Esophagus muscularis mucosa (tissue), 4 donors: ENCODE results near the gene COX6B1. TPM values are rescaled to one million over a fixed set of nuclear protein-coding genes. Genes with fewer than 3 reads are reported as not detected.

Experiments
- DNase-seq: peaks from one replicate; pipeline ENCODE4 v3.0.0-alpha.2; 2017; ENCODE audit errors: extremely low spot score
- H3K27ac ChIP-seq, 4 donors: fragments of 200-600 bp; sonication (generic); replicated peaks in 1 of 4; 1 replicate in 3 of 4; 2 replicates in 1 of 4; pipeline ENCODE4 v1.5.1; 2016 to 2019; ENCODE audit warnings: mild to moderate bottlenecking in 1 of 4
- H3K27me3 ChIP-seq, 4 donors: fragments of 200-600 bp; sonication (generic); one replicate each; pipeline versions ENCODE4 v1.5.1 to v1.6.0; 2016 to 2019
- H3K36me3 ChIP-seq, 4 donors: fragments of 200-600 bp; sonication (generic); one replicate each; pipeline ENCODE4 v1.5.1; 2016 to 2019
- H3K4me1 ChIP-seq, 4 donors: fragments of 200-600 bp; sonication (generic); one replicate each; pipeline ENCODE4 v1.5.1; 2016 to 2019
- H3K4me3 ChIP-seq, 4 donors: fragments of 200-600 bp; sonication (generic); 1 replicate in 2 of 4; 2 replicates in 2 of 4; pipeline ENCODE4 v1.5.1; 2016 to 2019; ENCODE audit warnings: mild to moderate bottlenecking in 4 of 4, moderate library complexity in 1 of 4
- H3K9me3 ChIP-seq, 4 donors: fragments of 200-600 bp; sonication (generic); 1 replicate in 3 of 4; 2 replicates in 1 of 4; pipeline ENCODE4 v1.5.1; 2016 to 2019
- EP300 ChIP-seq: sonication (generic); formaldehyde crosslinking; IDR thresholded peaks from one replicate; pipeline ENCODE4 v1.6.1; 2017; ENCODE audit warnings: antibody characterized with exemption
- POLR2A ChIP-seq: fragments of 450-650 bp; IDR thresholded peaks from one replicate; pipeline ENCODE4 v1.6.1; 2017; ENCODE audit warnings: antibody characterized with exemption, moderate library complexity, mild to moderate bottlenecking, low read depth
- POLR2AphosphoS5 ChIP-seq, 2 donors: sonication (generic); formaldehyde crosslinking; IDR thresholded peaks; one replicate each; pipeline ENCODE4 v1.6.1; 2017; ENCODE audit warnings: antibody characterized with exemption in 2 of 2
- WGBS: methylation state at CpG from one replicate; pipeline ENCODE4 v1.1.5; 2018; 5-methylcytosine and 5-hydroxymethylcytosine counted together
- intact Hi-C: fragments of 100-400 bp; cut with DNase I; formaldehyde crosslinking; loops from one replicate; pipeline ENCODE4 v1.15.1; 2023
- total RNA-seq, 4 donors: library from RNA; depleted of rRNA; stranded (reverse); fragments of >200 nt; gene quantifications; one replicate each; pipeline versions ENCODE4 v1.1.0 to v1.2.1, GENCODE V29; 2016
- TF ChIP-seq, protein P1 (sequence below), 3 experiments: fragments of 200-600 bp in 2 of 3; fragments of 450-650 bp in 1 of 3; sonication (generic) in 2 of 3; IDR thresholded peaks; one replicate each; pipeline ENCODE4 v1.5.1; 2017 to 2019; ENCODE audit warnings: antibody characterized with exemption in 3 of 3, mild to moderate bottlenecking in 2 of 3, moderate library complexity in 1 of 3

Gene COX6B1
- total RNA-seq, 4 donors from 2014 or later: 205 to 508 (median 313) TPM

DNA sequence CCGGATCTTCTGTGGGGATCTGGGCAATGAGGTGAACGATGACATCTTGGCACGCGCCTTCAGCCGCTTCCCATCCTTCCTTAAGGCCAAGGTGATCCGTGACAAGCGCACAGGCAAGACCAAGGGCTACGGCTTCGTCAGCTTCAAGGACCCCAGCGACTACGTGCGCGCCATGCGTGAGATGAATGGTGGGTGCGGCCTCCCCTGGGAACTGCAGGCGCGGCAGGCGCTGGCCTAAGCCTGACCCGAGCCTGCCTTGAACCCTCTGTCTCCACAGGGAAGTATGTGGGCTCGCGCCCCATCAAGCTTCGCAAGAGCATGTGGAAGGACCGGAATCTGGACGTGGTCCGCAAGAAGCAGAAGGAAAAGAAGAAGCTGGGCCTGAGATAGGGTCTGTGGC is 11.0 kb upstream of the COX6B1 start:
- no peaks in the 10 kb centered on the region for H3K9me3 ChIP-seq
- H3K27ac ChIP-seq: no peak overlapping the region
- no peaks in the 10 kb centered on the region for H3K27me3 ChIP-seq
- intact Hi-C loops: no loop called here
- peaks cover 51 to 63% (median 61%) of the 10 kb centered on the region in 4 donors for H3K36me3 ChIP-seq
- TF ChIP-seq, protein P1, sequence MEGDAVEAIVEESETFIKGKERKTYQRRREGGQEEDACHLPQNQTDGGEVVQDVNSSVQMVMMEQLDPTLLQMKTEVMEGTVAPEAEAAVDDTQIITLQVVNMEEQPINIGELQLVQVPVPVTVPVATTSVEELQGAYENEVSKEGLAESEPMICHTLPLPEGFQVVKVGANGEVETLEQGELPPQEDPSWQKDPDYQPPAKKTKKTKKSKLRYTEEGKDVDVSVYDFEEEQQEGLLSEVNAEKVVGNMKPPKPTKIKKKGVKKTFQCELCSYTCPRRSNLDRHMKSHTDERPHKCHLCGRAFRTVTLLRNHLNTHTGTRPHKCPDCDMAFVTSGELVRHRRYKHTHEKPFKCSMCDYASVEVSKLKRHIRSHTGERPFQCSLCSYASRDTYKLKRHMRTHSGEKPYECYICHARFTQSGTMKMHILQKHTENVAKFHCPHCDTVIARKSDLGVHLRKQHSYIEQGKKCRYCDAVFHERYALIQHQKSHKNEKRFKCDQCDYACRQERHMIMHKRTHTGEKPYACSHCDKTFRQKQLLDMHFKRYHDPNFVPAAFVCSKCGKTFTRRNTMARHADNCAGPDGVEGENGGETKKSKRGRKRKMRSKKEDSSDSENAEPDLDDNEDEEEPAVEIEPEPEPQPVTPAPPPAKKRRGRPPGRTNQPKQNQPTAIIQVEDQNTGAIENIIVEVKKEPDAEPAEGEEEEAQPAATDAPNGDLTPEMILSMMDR (IDR thresholded peaks at IDR 0.05): no peak
- TF ChIP-seq POLR2AphosphoS5 (IDR thresholded peaks at IDR 0.05) (no peak), POLR2A (no peak), EP300 (no peak)
- 92% methylated on average over 25 of the region's 25 CpGs for WGBS
- H3K4me1 ChIP-seq: peaks cover 0 to 8% (median 8%) of the 10 kb centered on the region in 4 donors
- no peak overlapping the region for H3K4me3 ChIP-seq
- no peak for DNase-seq

DNA sequence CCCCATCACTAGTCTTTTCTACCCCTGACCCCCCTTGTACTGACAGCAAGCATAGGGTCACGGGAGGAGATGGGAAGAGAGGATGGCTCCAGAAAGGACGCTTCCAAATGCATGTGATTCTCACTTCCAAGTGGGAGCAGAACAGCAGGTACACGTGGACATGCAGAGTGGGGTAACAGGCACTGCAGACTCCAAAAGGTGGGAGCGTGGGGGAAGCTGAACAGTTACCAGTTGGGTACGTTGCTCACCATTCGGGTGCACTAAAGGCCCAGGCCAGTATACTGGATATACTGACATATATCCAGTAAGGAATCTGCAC is 8.8 kb upstream of the COX6B1 start:
- 38% methylated on average over 6 of the region's 6 CpGs for WGBS

DNA sequence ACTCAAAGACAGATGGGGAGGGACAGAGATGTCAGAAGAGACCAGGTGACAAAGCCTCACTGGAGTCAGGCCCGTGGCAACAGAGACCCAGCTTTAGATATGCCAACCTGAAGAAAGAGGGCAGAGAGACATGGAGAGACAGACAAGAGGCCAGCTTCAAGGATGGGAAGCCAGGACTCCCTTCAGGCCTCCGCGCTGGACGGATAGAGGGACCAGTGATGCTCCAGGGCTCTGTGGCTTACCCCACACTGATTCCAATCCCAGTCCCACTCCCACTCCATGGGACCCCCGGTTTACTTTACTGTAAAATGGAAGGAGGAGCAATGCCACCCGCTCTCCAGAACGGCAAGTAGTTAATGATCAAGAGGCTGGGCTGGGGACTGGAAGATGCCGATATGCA is 8.3 kb upstream of the COX6B1 start:
- no peaks in the 10 kb centered on the region for H3K9me3 ChIP-seq
- no peak for TF ChIP-seq POLR2A
- TF ChIP-seq, protein P1 (IDR thresholded peaks at IDR 0.05): no peak
- TF ChIP-seq POLR2AphosphoS5 (IDR thresholded peaks at IDR 0.05): no peak
- TF ChIP-seq EP300: no peak
- H3K4me1 ChIP-seq: peaks cover 8 to 33% (median 31%) of the 10 kb centered on the region in 4 donors
- DNase-seq: no peak
- WGBS: 87% methylated on average over 8 of the region's 8 CpGs
- no peaks in the 10 kb centered on the region for H3K27me3 ChIP-seq
- H3K27ac ChIP-seq: no peak overlapping the region
- no peak overlapping the region for H3K4me3 ChIP-seq
- intact Hi-C loops: no loop called here
- peaks cover 24 to 36% (median 34%) of the 10 kb centered on the region in 4 donors for H3K36me3 ChIP-seq

More for the DNA sequence above, 8.8 kb upstream of the COX6B1 start:
- Histone ChIP-seq H3K9me3 (no peaks in the 10 kb centered on the region), H3K27me3 (no peaks in the 10 kb centered on the region), H3K4me1 (peaks cover 8 to 29% (median 26%) of the 10 kb centered on the region in 4 donors), H3K27ac (no peak overlapping the region), H3K36me3 (peaks cover 30 to 42% (median 40%) of the 10 kb centered on the region in 4 donors), H3K4me3 (no peak overlapping the region)
- intact Hi-C loops: no loop called here
- TF ChIP-seq EP300: no peak
- TF ChIP-seq POLR2AphosphoS5 (IDR thresholded peaks at IDR 0.05): peak in 1 of 2 donors; percentile 15
- no peak for DNase-seq

DNA sequence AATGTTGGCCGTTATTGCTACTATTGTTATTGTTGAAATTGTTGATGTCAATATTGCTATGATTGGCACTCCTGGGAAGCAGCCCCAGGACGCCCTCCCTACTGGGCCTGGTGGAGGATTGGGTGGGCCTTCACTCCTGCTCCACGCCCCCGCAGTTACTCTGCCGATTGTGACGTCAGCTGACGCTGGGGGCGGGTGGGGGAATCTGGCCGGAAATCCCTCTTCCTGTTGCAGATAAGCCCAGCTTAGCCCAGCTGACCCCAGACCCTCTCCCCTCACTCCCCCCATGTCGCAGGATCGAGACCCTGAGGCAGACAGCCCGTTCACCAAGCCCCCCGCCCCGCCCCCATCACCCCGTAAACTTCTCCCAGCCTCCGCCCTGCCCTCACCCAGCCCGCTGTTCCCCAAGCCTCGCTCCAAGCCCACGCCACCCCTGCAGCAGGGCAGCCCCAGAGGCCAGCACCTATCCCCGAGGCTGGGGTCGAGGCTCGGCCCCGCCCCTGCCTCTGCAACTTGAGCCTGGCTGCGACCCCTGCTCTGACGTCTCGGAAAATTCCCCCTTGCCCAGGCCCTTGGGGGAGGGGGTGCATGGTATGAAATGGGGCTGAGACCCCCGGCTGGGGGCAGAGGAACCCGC is 6.5 kb upstream of the COX6B1 start, which contains the start of gene ETV2:
TSS of gene ETV2 (plus strand) at position 231 of the 637 bp plus-strand sequence. CDS start 716 bp downstream, outside the sequence.
- Histone ChIP-seq H3K36me3 (peaks cover 13 to 18% (median 17%) of the 10 kb centered on the region in 4 donors), H3K27ac (no peak within 1 kb of the TSS), H3K9me3 (no peaks in the 10 kb centered on the region), H3K4me1 (peaks cover 15 to 40% (median 39%) of the 10 kb centered on the region in 4 donors), H3K27me3 (no peaks in the 10 kb centered on the region), H3K4me3 (no peak within 1 kb of the TSS)
- DNase-seq: no peak
- 26% methylated on average over 20 of the region's 28 CpGs for WGBS
- TF ChIP-seq POLR2A (no peak), POLR2AphosphoS5 (IDR thresholded peaks at IDR 0.05) (no peak), EP300 (no peak)
- intact Hi-C loops: loop anchor here (2.0 kb wide), 1 partner anchor 13 kb away; the partner anchor contains the start of gene RBM42

DNA sequence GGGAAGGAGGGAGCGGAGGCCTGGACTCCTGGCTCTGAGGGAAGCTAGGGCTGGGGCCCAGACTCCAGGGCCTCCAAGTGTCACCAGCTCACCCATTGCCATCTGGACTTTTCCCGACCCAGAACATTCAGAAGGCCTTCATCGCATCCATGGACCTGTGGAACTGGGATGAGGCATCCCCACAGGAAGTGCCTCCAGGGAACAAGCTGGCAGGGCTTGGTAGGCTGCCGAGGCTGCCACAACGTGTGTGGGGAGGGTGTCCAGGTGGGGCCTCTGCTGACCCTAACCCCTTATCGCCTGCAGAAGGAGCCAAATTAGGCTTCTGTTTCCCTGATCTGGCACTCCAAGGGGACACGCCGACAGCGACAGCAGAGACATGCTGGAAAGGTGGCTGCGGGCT is 5.8 kb upstream of the COX6B1 start:
- H3K9me3 ChIP-seq: no peaks in the 10 kb centered on the region
- TF ChIP-seq POLR2AphosphoS5 (IDR thresholded peaks at IDR 0.05) (no peak), POLR2A (no peak), EP300 (no peak)
- TF ChIP-seq, protein P1 (IDR thresholded peaks at IDR 0.05): no peak
- H3K36me3 ChIP-seq: peaks cover 6 to 11% (median 10%) of the 10 kb centered on the region in 4 donors
- no peak overlapping the region for H3K4me3 ChIP-seq
- H3K27ac ChIP-seq: no peak overlapping the region
- H3K4me1 ChIP-seq: peaks cover 15 to 41% (median 39%) of the 10 kb centered on the region in 4 donors
- intact Hi-C loops: loop anchor here (2.0 kb wide), 1 partner anchor 14 kb away; the partner anchor contains the start of gene RBM42
- H3K27me3 ChIP-seq: no peaks in the 10 kb centered on the region
- WGBS: 92% methylated on average over 6 of the region's 10 CpGs
- DNase-seq: no peak
